Neural progenitor cell (in vitro differentiated cells): Measurements from ENCODE around the gene AURKB. TPM values are rescaled to one million over a fixed set of nuclear protein-coding genes. Genes with fewer than 3 reads are reported as not detected.

Source experiments
- DNase-seq: peaks from one replicate; pipeline ENCODE4 v3.0.0-alpha.2; 2016; ENCODE audit warnings: low spot score
- H2AFZ ChIP-seq: fragments of 200-600 bp; sonication (generic); replicated peaks from 2 replicates; pipeline ENCODE4 v1.6.1; 2016; ENCODE audit warnings: antibody characterized with exemption
- H3F3A ChIP-seq: fragments of 200-600 bp; sonication (generic); 2 replicates; pipeline ENCODE4 v1.6.1; 2016; ENCODE audit warnings: antibody characterized with exemption, low read depth
- H3K27ac ChIP-seq: fragments of 200-600 bp; sonication (generic); 2 replicates; pipeline ENCODE4 v1.5.1; 2016; ENCODE audit warnings: mild to moderate bottlenecking
- H3K27me3 ChIP-seq: fragments of 200-600 bp; sonication (generic); 2 replicates; pipeline ENCODE4 v1.6.1; 2016; ENCODE audit warnings: mild to moderate bottlenecking, moderate library complexity
- H3K36me3 ChIP-seq: fragments of 200-600 bp; sonication (generic); 2 replicates; pipeline ENCODE4 v1.5.1; 2016
- H3K4me1 ChIP-seq: fragments of 200-600 bp; sonication (generic); 2 replicates; pipeline ENCODE4 v1.6.1; 2016; ENCODE audit warnings: mixed run types
- H3K4me2 ChIP-seq: fragments of 200-600 bp; sonication (generic); 2 replicates; pipeline ENCODE4 v1.6.1; 2016
- H3K4me3 ChIP-seq: fragments of 200-600 bp; sonication (generic); 2 replicates; pipeline ENCODE4 v1.5.1; 2016
- H3K79me2 ChIP-seq: fragments of 200-600 bp; sonication (generic); 2 replicates; pipeline ENCODE4 v1.6.1; 2016; ENCODE audit warnings: low read depth
- H3K9ac ChIP-seq: fragments of 200-600 bp; sonication (generic); 2 replicates; pipeline ENCODE4 v1.6.1; 2016
- H3K9me3 ChIP-seq: fragments of 200-600 bp; sonication (generic); 2 replicates; pipeline ENCODE4 v1.5.1; 2016; ENCODE audit warnings: low read depth
- H4K20me1 ChIP-seq: fragments of 200-600 bp; sonication (generic); 2 replicates; pipeline ENCODE4 v1.6.1; 2016; ENCODE audit warnings: low read depth
- H3K27ac Mint-ChIP-seq: 3 replicates; pipeline ENCODE4 v1.8.0; 2021; ENCODE audit warnings: mixed read lengths
- H3K27me3 Mint-ChIP-seq: 2 replicates; pipeline ENCODE4 v1.8.0; 2022; ENCODE audit warnings: low read depth, mild to moderate bottlenecking, inconsistent platforms, moderate library complexity, mixed read lengths; ENCODE audit not compliant: insufficient read depth
- H3K36me3 Mint-ChIP-seq: 3 replicates; pipeline ENCODE4 v1.8.0; 2021; ENCODE audit warnings: mixed read lengths
- H3K4me1 Mint-ChIP-seq: 3 replicates; pipeline ENCODE4 v1.8.0; 2021; ENCODE audit warnings: mixed read lengths
- H3K4me3 Mint-ChIP-seq: 3 replicates; pipeline ENCODE4 v1.8.0; 2021; ENCODE audit warnings: mild to moderate bottlenecking, moderate library complexity, mixed read lengths
- H3K9me3 Mint-ChIP-seq: 3 replicates; pipeline ENCODE4 v1.8.0; 2020; ENCODE audit warnings: mixed read lengths
- EZH2 ChIP-seq: fragments of 200-600 bp; sonication (generic); IDR thresholded peaks from 2 replicates; pipeline ENCODE4 v1.6.1; 2017; ENCODE audit warnings: antibody characterized with exemption, mild to moderate bottlenecking, moderate library complexity
- EZH2phosphoT487 ChIP-seq: fragments of 200-600 bp; sonication (generic); IDR thresholded peaks from 2 replicates; pipeline ENCODE4 v1.6.1; 2017; ENCODE audit warnings: antibody characterized with exemption
- total RNA-seq: library from RNA; depleted of rRNA; stranded (reverse); fragments of >200 nt; gene quantifications from 2 replicates; pipeline ENCODE4 v1.2.3, GENCODE V29; 2015; ENCODE audit warnings: low replicate concordance
- TF ChIP-seq, protein P1 (sequence below): fragments of 200-600 bp; sonication (generic); IDR thresholded peaks from 2 replicates; pipeline ENCODE4 v1.5.1; 2017; ENCODE audit warnings: antibody characterized with exemption, mild to moderate bottlenecking

Gene AURKB
- total RNA-seq, 1 donor from 2014 or later, result 149 TPM

- peak within 1 kb of the TSS; percentile 55 for H2AFZ ChIP-seq
- H3K36me3 ChIP-seq, result no peaks in the 10 kb centered on the region
- no peaks in the 10 kb centered on the region for H4K20me1 ChIP-seq
- H3K4me1 ChIP-seq, result peaks cover 18% of the 10 kb centered on the region
- H3K27me3 Mint-ChIP-seq, result peaks cover 2% of the 10 kb centered on the region
- H3K9me3 Mint-ChIP-seq, result no peaks in the 10 kb centered on the region
- peak; percentile 96 for DNase-seq
- TF ChIP-seq EZH2phosphoT487 (no peak), EZH2 (peak; percentile 30)
- no peak within 1 kb of the TSS for H3K27ac ChIP-seq
- peaks cover 53% of the 10 kb centered on the region for H3F3A ChIP-seq
- no peaks in the 10 kb centered on the region for H3K79me2 ChIP-seq
- H3K27ac Mint-ChIP-seq, result peak within 1 kb of the TSS; percentile 96
- peak within 1 kb of the TSS; percentile 14 for H3K9ac ChIP-seq
- no peaks in the 10 kb centered on the region for H3K27me3 ChIP-seq
- H3K36me3 Mint-ChIP-seq, result no peaks in the 10 kb centered on the region
- peak within 1 kb of the TSS; percentile 84 for H3K4me2 ChIP-seq
- H3K4me3 ChIP-seq, result peak within 1 kb of the TSS; percentile 57
- no peaks in the 10 kb centered on the region for H3K9me3 ChIP-seq
- peaks cover 49% of the 10 kb centered on the region for H3K4me1 Mint-ChIP-seq
- H3K4me3 Mint-ChIP-seq, result peak within 1 kb of the TSS; percentile 91
Measured at GRCh38 chr17:8176197-8176940, 34.0 kb downstream of the AURKB start, which contains the start of gene TMEM107. TMEM107 (minus strand) TSS chr17:8176380; CDS start chr17:8176286, 94 bp downstream.

DNA sequence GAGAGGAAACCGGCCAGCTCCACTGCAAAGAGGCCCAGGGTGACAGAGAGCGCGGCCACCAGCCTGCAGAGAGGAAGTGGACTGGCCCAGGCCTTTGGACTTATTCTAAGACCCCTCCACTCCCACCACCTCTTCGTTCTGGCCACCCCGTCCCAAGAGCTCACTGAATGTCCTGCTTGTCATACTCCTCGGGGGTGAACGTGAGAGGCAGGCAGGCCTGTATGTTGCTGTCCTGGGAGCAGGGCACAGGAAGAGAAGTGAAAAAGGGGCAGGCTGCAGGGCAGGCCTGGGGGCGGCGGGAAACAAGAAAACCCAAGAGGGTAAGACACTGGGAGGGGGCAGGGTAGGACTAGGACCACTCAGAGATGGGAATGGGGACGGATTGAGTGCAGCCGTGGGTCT lies 34.6 kb downstream of the AURKB start:
- Histone ChIP-seq H3F3A (peaks cover 53% of the 10 kb centered on the region), H3K9me3 (no peaks in the 10 kb centered on the region), H3K79me2 (no peaks in the 10 kb centered on the region), H3K36me3 (no peaks in the 10 kb centered on the region), H3K4me1 (peaks cover 18% of the 10 kb centered on the region), H2AFZ (peak overlapping the region; percentile 55), H3K27me3 (no peaks in the 10 kb centered on the region), H3K4me3 (peak overlapping the region; percentile 57), H3K9ac (peak overlapping the region; percentile 3), H3K4me2 (peak overlapping the region; percentile 84), H3K27ac (no peak overlapping the region), H4K20me1 (no peaks in the 10 kb centered on the region)
- Mint-ChIP-seq H3K4me1 (peaks cover 50% of the 10 kb centered on the region), H3K36me3 (no peaks in the 10 kb centered on the region), H3K27ac (peak overlapping the region; percentile 83), H3K27me3 (peaks cover 2% of the 10 kb centered on the region), H3K9me3 (no peaks in the 10 kb centered on the region), H3K4me3 (peak overlapping the region; percentile 91)
- no peak for DNase-seq
- TF ChIP-seq EZH2 (no peak), EZH2phosphoT487 (no peak)
- TF ChIP-seq, protein P1, sequence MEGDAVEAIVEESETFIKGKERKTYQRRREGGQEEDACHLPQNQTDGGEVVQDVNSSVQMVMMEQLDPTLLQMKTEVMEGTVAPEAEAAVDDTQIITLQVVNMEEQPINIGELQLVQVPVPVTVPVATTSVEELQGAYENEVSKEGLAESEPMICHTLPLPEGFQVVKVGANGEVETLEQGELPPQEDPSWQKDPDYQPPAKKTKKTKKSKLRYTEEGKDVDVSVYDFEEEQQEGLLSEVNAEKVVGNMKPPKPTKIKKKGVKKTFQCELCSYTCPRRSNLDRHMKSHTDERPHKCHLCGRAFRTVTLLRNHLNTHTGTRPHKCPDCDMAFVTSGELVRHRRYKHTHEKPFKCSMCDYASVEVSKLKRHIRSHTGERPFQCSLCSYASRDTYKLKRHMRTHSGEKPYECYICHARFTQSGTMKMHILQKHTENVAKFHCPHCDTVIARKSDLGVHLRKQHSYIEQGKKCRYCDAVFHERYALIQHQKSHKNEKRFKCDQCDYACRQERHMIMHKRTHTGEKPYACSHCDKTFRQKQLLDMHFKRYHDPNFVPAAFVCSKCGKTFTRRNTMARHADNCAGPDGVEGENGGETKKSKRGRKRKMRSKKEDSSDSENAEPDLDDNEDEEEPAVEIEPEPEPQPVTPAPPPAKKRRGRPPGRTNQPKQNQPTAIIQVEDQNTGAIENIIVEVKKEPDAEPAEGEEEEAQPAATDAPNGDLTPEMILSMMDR, result no peak

- peaks cover 18% of the 10 kb centered on the region for H3K4me1 ChIP-seq
- H3K4me3 Mint-ChIP-seq, result peak overlapping the region; percentile 91
- no peaks in the 10 kb centered on the region for H3K36me3 ChIP-seq
- H3K27me3 Mint-ChIP-seq, result peaks cover 2% of the 10 kb centered on the region
- TF ChIP-seq, protein P1, result no peak
- peak; percentile 5 for TF ChIP-seq EZH2phosphoT487
- H3K27ac ChIP-seq, result peak overlapping the region; percentile 98
- H3F3A ChIP-seq, result peaks cover 53% of the 10 kb centered on the region
- H3K4me1 Mint-ChIP-seq, result peaks cover 50% of the 10 kb centered on the region
- H3K9me3 ChIP-seq, result no peaks in the 10 kb centered on the region
- DNase-seq, result peak; percentile 65
- H3K9me3 Mint-ChIP-seq, result no peaks in the 10 kb centered on the region
- H3K27ac Mint-ChIP-seq, result peak overlapping the region; percentile 100
- H3K79me2 ChIP-seq, result no peaks in the 10 kb centered on the region
- peak overlapping the region; percentile 90 for H3K9ac ChIP-seq
- no peaks in the 10 kb centered on the region for H3K36me3 Mint-ChIP-seq
- no peaks in the 10 kb centered on the region for H3K27me3 ChIP-seq
- H4K20me1 ChIP-seq, result no peaks in the 10 kb centered on the region
- H3K4me3 ChIP-seq, result peak overlapping the region; percentile 59
- peak overlapping the region; percentile 30 for H2AFZ ChIP-seq
- peak overlapping the region; percentile 79 for H3K4me2 ChIP-seq
Measured at GRCh38 chr17:8173871-8174322, 36.5 kb downstream of the AURKB start.
